ENCODE results near the gene SLC38A8.

DNA sequence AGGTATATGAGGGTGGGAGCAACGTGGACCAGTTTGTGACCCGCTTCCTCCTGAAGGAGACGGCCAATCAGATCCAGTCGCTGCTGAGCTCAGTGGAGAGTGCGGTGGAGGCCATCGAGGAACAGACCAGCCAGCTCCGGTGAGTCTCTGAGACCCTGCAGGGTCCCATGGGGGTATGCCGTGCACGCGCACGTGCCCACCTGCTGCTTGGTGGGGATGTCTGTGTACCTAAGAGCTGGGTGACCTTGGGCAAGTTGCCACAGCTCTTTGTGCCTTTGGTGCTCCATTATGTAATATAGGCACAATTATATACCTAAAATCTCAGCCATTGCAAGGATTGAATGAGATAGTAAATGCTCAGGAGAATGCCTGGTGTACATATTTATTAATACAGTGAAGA is 52.1 kb downstream of the SLC38A8 start:
- TF ChIP-seq, protein P1, sequence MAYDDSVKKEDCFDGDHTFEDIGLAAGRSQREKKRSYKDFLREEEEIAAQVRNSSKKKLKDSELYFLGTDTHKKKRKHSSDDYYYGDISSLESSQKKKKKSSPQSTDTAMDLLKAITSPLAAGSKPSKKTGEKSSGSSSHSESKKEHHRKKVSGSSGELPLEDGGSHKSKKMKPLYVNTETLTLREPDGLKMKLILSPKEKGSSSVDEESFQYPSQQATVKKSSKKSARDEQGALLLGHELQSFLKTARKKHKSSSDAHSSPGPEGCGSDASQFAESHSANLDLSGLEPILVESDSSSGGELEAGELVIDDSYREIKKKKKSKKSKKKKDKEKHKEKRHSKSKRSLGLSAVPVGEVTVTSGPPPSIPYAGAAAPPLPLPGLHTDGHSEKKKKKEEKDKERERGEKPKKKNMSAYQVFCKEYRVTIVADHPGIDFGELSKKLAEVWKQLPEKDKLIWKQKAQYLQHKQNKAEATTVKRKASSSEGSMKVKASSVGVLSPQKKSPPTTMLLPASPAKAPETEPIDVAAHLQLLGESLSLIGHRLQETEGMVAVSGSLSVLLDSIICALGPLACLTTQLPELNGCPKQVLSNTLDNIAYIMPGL (CRISPR knock-in tag; IDR thresholded peaks at IDR 0.05; ENCODE audit: borderline replicate concordance), result no peak
- TF ChIP-seq SMC3 (IDR thresholded peaks at IDR 0.05) (no peak), POLR2A (IDR thresholded peaks at IDR 0.05; ENCODE audit: low read length) (no peak), ZNF302 (CRISPR knock-in tag; IDR thresholded peaks at IDR 0.05) (no peak), MAFK (IDR thresholded peaks at IDR 0.05; ENCODE audit: partially characterized antibody) (no peak)
- TF ChIP-seq, protein P2, sequence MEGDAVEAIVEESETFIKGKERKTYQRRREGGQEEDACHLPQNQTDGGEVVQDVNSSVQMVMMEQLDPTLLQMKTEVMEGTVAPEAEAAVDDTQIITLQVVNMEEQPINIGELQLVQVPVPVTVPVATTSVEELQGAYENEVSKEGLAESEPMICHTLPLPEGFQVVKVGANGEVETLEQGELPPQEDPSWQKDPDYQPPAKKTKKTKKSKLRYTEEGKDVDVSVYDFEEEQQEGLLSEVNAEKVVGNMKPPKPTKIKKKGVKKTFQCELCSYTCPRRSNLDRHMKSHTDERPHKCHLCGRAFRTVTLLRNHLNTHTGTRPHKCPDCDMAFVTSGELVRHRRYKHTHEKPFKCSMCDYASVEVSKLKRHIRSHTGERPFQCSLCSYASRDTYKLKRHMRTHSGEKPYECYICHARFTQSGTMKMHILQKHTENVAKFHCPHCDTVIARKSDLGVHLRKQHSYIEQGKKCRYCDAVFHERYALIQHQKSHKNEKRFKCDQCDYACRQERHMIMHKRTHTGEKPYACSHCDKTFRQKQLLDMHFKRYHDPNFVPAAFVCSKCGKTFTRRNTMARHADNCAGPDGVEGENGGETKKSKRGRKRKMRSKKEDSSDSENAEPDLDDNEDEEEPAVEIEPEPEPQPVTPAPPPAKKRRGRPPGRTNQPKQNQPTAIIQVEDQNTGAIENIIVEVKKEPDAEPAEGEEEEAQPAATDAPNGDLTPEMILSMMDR (IDR thresholded peaks at IDR 0.05), result no peak
